Sigmoid colon (tissue), 7 donors: ENCODE measurements around the gene GATA2. TPM values are rescaled to one million over a fixed set of nuclear protein-coding genes. Genes with fewer than 3 reads are reported as not detected.

ENCODE experiments used
- DNase-seq: peaks from one replicate; pipeline ENCODE4 v3.0.0-alpha.2; 2019
- H3K27ac ChIP-seq, 4 donors: fragments of 200-600 bp; sonication (generic); one replicate each; pipeline ENCODE4 v1.5.1; 2016 to 2019; ENCODE audit warnings: mild to moderate bottlenecking in 1 of 4
- H3K27me3 ChIP-seq, 3 donors: fragments of 200-600 bp; sonication (generic); one replicate each; pipeline ENCODE4 v1.5.1; 2019; ENCODE audit warnings: mild to moderate bottlenecking in 1 of 3
- H3K36me3 ChIP-seq, 4 donors: fragments of 200-600 bp; sonication (generic); one replicate each; pipeline ENCODE4 v1.5.1; 2016 to 2019
- H3K4me1 ChIP-seq, 4 donors: fragments of 200-600 bp; sonication (generic); one replicate each; pipeline ENCODE4 v1.5.1; 2017 to 2019
- H3K4me3 ChIP-seq, 4 donors: fragments of 200-600 bp; sonication (generic); one replicate each; pipeline ENCODE4 v1.5.1; 2017 to 2019; ENCODE audit warnings: mild to moderate bottlenecking in 2 of 4, moderate library complexity in 1 of 4
- H3K9me3 ChIP-seq, 4 donors: fragments of 200-600 bp in 3 of 4; sonication (generic) in 3 of 4; one replicate each; pipeline versions ENCODE4 v1.5.1 to v1.6.1; 2013 to 2019
- CTCF ChIP-seq, 4 experiments: fragments of 450-650 bp in 3 of 4; fragments of 200-600 bp in 1 of 4; IDR thresholded peaks; one replicate each; pipeline ENCODE4 v1.5.1; 2016 to 2019; ENCODE audit warnings: antibody characterized with exemption in 4 of 4, mild to moderate bottlenecking in 3 of 4, moderate library complexity in 2 of 4
- EP300 ChIP-seq, 4 donors: sonication (generic); formaldehyde crosslinking; IDR thresholded peaks; one replicate each; pipeline ENCODE4 v1.6.1; 2017; ENCODE audit warnings: antibody characterized with exemption in 4 of 4
- POLR2A ChIP-seq, 2 donors: fragments of 450-650 bp; IDR thresholded peaks; one replicate each; pipeline ENCODE4 v1.6.1; 2016; ENCODE audit warnings: antibody characterized with exemption in 2 of 2, mild to moderate bottlenecking in 2 of 2, moderate library complexity in 2 of 2
- POLR2AphosphoS5 ChIP-seq, 4 donors: sonication (generic); formaldehyde crosslinking; IDR thresholded peaks; one replicate each; pipeline ENCODE4 v1.6.1; 2017; ENCODE audit warnings: antibody characterized with exemption in 4 of 4
- WGBS, 2 donors: extraction: QIAGEN DNeasy Blood & Tissue Kit; methylation state at CpG; one replicate each; pipeline ENCODE4 v1.1.7; 2013; 5-methylcytosine and 5-hydroxymethylcytosine counted together
- intact Hi-C: fragments of 100-400 bp; cut with DNase I; formaldehyde crosslinking; loops from one replicate; pipeline ENCODE4 v1.15.1; 2023
- polyA plus RNA-seq, 3 donors: library from polyadenylated mRNA; stranded (reverse); fragments of 200-250 nt; gene quantifications; one replicate each; pipeline ENCODE4 v1.2.3, GENCODE V29; 2013
- total RNA-seq, 4 donors: library from RNA; depleted of rRNA; stranded (reverse); fragments of >200 nt; gene quantifications; one replicate each; pipeline ENCODE4 v1.1.0, GENCODE V29; 2016
- donor health status: healthy with polysubstance abuse.
- donor health status: Bipolar disorder and iron deficiency.
- donor health status: healthy.

GATA2 gene
- total and polyA plus RNA-seq, 7 donors, result 0.46 to 6.6 (median 3.5) TPM

GRCh38 chr3:128452120-128452519 lies 40.9 kb downstream of the GATA2 start:
- no peak for DNase-seq
- Histone ChIP-seq H3K27ac (no peak overlapping the region), H3K36me3 (no peaks in the 10 kb centered on the region), H3K27me3 (peaks cover 0 to 42% (median 0%) of the 10 kb centered on the region in 3 donors), H3K9me3 (no peaks in the 10 kb centered on the region), H3K4me1 (no peaks in the 10 kb centered on the region), H3K4me3 (no peak overlapping the region)
- TF ChIP-seq EP300 (IDR thresholded peaks at IDR 0.05), result no peak
- TF ChIP-seq POLR2AphosphoS5 (IDR thresholded peaks at IDR 0.05), result no peak
- no peak for TF ChIP-seq CTCF (IDR thresholded peaks at IDR 0.05)
- TF ChIP-seq POLR2A (IDR thresholded peaks at IDR 0.05), result no peak
- 88 to 89% methylated on average over 9 of the region's 9 CpGs for WGBS, 2 donors
- intact Hi-C loops, result no loop called here

- intact Hi-C loops, result no loop called here
Measured at GRCh38 chr3:128449111-128449638, 43.8 kb downstream of the GATA2 start.

GRCh38 chr3:128448491-128448890 lies 44.5 kb downstream of the GATA2 start:
- Histone ChIP-seq H3K27me3 (peaks cover 0 to 9% (median 0%) of the 10 kb centered on the region in 3 donors), H3K27ac (no peak overlapping the region), H3K9me3 (no peaks in the 10 kb centered on the region), H3K4me3 (no peak overlapping the region), H3K36me3 (no peaks in the 10 kb centered on the region), H3K4me1 (no peaks in the 10 kb centered on the region)
- TF ChIP-seq CTCF (IDR thresholded peaks at IDR 0.05) (no peak), POLR2A (IDR thresholded peaks at IDR 0.05) (no peak), EP300 (IDR thresholded peaks at IDR 0.05) (no peak), POLR2AphosphoS5 (IDR thresholded peaks at IDR 0.05) (no peak)
- DNase-seq, result no peak
- intact Hi-C loops, result no loop called here
- WGBS, 2 donors, result 56 to 75% methylated on average over 6 of the region's 6 CpGs

More at GRCh38 chr3:128449111-128449638, 43.8 kb downstream of the GATA2 start:
- no peak for DNase-seq
- Histone ChIP-seq H3K27me3 (peaks cover 0 to 16% (median 0%) of the 10 kb centered on the region in 3 donors), H3K4me1 (no peaks in the 10 kb centered on the region), H3K9me3 (no peaks in the 10 kb centered on the region), H3K36me3 (no peaks in the 10 kb centered on the region), H3K27ac (no peak overlapping the region), H3K4me3 (no peak overlapping the region)
- TF ChIP-seq CTCF (IDR thresholded peaks at IDR 0.05), result no peak
- no peak for TF ChIP-seq POLR2AphosphoS5 (IDR thresholded peaks at IDR 0.05)
- no peak for TF ChIP-seq EP300 (IDR thresholded peaks at IDR 0.05)
- no peak for TF ChIP-seq POLR2A (IDR thresholded peaks at IDR 0.05)
- 85 to 90% methylated on average over 6 of the region's 6 CpGs for WGBS, 2 donors

GRCh38 chr3:128447561-128448013 lies 45.4 kb downstream of the GATA2 start:
- intact Hi-C loops, result no loop called here
- Histone ChIP-seq H3K36me3 (no peaks in the 10 kb centered on the region), H3K27me3 (peaks cover 0 to 4% (median 0%) of the 10 kb centered on the region in 3 donors), H3K27ac (no peak overlapping the region), H3K4me3 (no peak overlapping the region), H3K9me3 (no peaks in the 10 kb centered on the region), H3K4me1 (no peaks in the 10 kb centered on the region)
- 86 to 93% methylated on average over 3 of the region's 3 CpGs for WGBS, 2 donors
- no peak for DNase-seq
- TF ChIP-seq POLR2A (IDR thresholded peaks at IDR 0.05) (no peak), POLR2AphosphoS5 (IDR thresholded peaks at IDR 0.05) (no peak), EP300 (IDR thresholded peaks at IDR 0.05) (no peak), CTCF (IDR thresholded peaks at IDR 0.05) (no peak)

- Histone ChIP-seq H3K4me1 (no peaks in the 10 kb centered on the region), H3K36me3 (no peaks in the 10 kb centered on the region), H3K27ac (no peak overlapping the region), H3K4me3 (no peak overlapping the region), H3K27me3 (peaks cover 0 to 4% (median 0%) of the 10 kb centered on the region in 3 donors), H3K9me3 (no peaks in the 10 kb centered on the region)
- whole genome bisulfite sequencing, 2 donors, result 80 to 97% methylated on average over 1 of the region's 1 CpG
- no peak for DNase-seq
- intact Hi-C loops, result no loop called here
- TF ChIP-seq EP300 (IDR thresholded peaks at IDR 0.05), result no peak
- no peak for TF ChIP-seq POLR2A (IDR thresholded peaks at IDR 0.05)
- no peak for TF ChIP-seq CTCF (IDR thresholded peaks at IDR 0.05)
- no peak for TF ChIP-seq POLR2AphosphoS5 (IDR thresholded peaks at IDR 0.05)
Measured at GRCh38 chr3:128446821-128447220, 46.2 kb downstream of the GATA2 start.
